ENCODE data around the gene OPTN.

- TF ChIP-seq CTCF (IDR thresholded peaks at IDR 0.05; ENCODE audit: control extremely low read depth in 1 of 3, insufficient read depth in 1 of 3, low read depth in 1 of 3, low read length in 3 of 3) (no peak), EP300 (IDR thresholded peaks at IDR 0.05; ENCODE audit: borderline replicate concordance in 1 of 2, low read depth in 2 of 2, low read length in 2 of 2) (no peak), TAF1 (IDR thresholded peaks at IDR 0.05; ENCODE audit: low read depth, low read length) (no peak), FOSL1 (IDR thresholded peaks at IDR 0.05; ENCODE audit: insufficient read depth, low read depth, low read length) (no peak), TCF12 (IDR thresholded peaks at IDR 0.05; ENCODE audit: low read depth, low read length) (no peak), SUZ12 (IDR thresholded peaks at IDR 0.05; ENCODE audit: low read length) (no peak), BCL11A (IDR thresholded peaks at IDR 0.05; ENCODE audit: low read depth in 2 of 2, low read length in 2 of 2) (no peak)
Measured at GRCh38 chr10:13115832-13116803, 16.2 kb downstream of the OPTN start.

Data from H1 (cell line).